Stomach (tissue), 9 donors: ENCODE measurements around the gene ERFL. TPM values are rescaled to one million over a fixed set of nuclear protein-coding genes. Genes with fewer than 3 reads are reported as not detected.
A peak's percentile ranks its signal among the peaks of the same experiment; 100 is the strongest.

ENCODE experiments used
- DNase-seq, 2 donors: peaks; one replicate each; pipeline versions ENCODE4 v3.0.0 to v3.0.0-alpha.2; 2013 to 2019
- H3K27ac ChIP-seq, 5 donors: fragments of 200-600 bp in 4 of 5; sonication (generic) in 4 of 5; one replicate each; pipeline ENCODE4 v1.5.1; 2013 to 2019; ENCODE audit warnings: mild to moderate bottlenecking in 1 of 5, moderate library complexity in 1 of 5
- H3K27me3 ChIP-seq, 3 donors: fragments of 200-600 bp; sonication (generic); one replicate each; pipeline ENCODE4 v1.5.1; 2017 to 2019; ENCODE audit warnings: mixed run types in 1 of 3
- H3K36me3 ChIP-seq, 4 donors: fragments of 200-600 bp; sonication (generic); 1 replicate in 3 of 4; 2 replicates in 1 of 4; pipeline ENCODE4 v1.5.1; 2016 to 2019
- H3K4me1 ChIP-seq, 4 donors: fragments of 200-600 bp; sonication (generic); one replicate each; pipeline ENCODE4 v1.5.1; 2016 to 2019
- H3K4me3 ChIP-seq, 4 donors: fragments of 200-600 bp; sonication (generic) in 3 of 4; one replicate each; pipeline ENCODE4 v1.5.1; 2016 to 2019; ENCODE audit warnings: mild to moderate bottlenecking in 1 of 4
- H3K9me3 ChIP-seq, 4 donors: fragments of 200-600 bp; sonication (generic); one replicate each; pipeline ENCODE4 v1.5.1; 2016 to 2019
- EP300 ChIP-seq: sonication (generic); formaldehyde crosslinking; IDR thresholded peaks from one replicate; pipeline ENCODE4 v1.6.1; 2017; ENCODE audit warnings: antibody characterized with exemption
- POLR2A ChIP-seq, 4 donors: fragments of 450-650 bp; IDR thresholded peaks; one replicate each; pipeline ENCODE4 v1.6.1; 2016; ENCODE audit warnings: antibody characterized with exemption in 4 of 4, control low read depth in 2 of 4, mild to moderate bottlenecking in 1 of 4, moderate library complexity in 1 of 4
- POLR2AphosphoS5 ChIP-seq, 3 donors: sonication (generic); formaldehyde crosslinking; IDR thresholded peaks; one replicate each; pipeline ENCODE4 v1.6.1; 2016; ENCODE audit warnings: antibody characterized with exemption in 3 of 3
- WGBS, 5 donors: extraction: QIAGEN DNeasy Blood & Tissue Kit in 3 of 5; methylation state at CpG; one replicate each; pipeline versions ENCODE4 v1.1.5 to v1.1.7; 2013 to 2018; 5-methylcytosine and 5-hydroxymethylcytosine counted together
- intact Hi-C: fragments of 100-400 bp; cut with DNase I; formaldehyde crosslinking; loops from one replicate; pipeline ENCODE4 v1.15.1; 2023; ENCODE audit warnings: low total_unique reads
- polyA plus RNA-seq, 3 donors: library from polyadenylated mRNA; stranded (reverse); fragments of 200-250 nt; gene quantifications; one replicate each; pipeline ENCODE4 v1.2.3, GENCODE V29; 2013
- total RNA-seq, 5 donors: library from RNA; depleted of rRNA; stranded (reverse); fragments of >200 nt; gene quantifications; one replicate each; pipeline versions ENCODE4 v1.1.0 to v1.2.3, GENCODE V29; 2014 to 2016
- TF ChIP-seq, protein P1 (sequence below), 7 experiments: fragments of 450-650 bp in 4 of 7; fragments of 200-600 bp in 3 of 7; sonication (generic) in 3 of 7; IDR thresholded peaks; one replicate each; pipeline ENCODE4 v1.5.1; 2016 to 2019; ENCODE audit warnings: antibody characterized with exemption in 7 of 7, control low read depth in 2 of 7, mild to moderate bottlenecking in 1 of 7
- donor health status: healthy with polysubstance abuse.
- donor health status: Bipolar disorder and iron deficiency.
- donor health status: healthy.

Gene ERFL
- total and polyA plus RNA-seq, 8 donors: 0.25 TPM; not detected in 7

DNA sequence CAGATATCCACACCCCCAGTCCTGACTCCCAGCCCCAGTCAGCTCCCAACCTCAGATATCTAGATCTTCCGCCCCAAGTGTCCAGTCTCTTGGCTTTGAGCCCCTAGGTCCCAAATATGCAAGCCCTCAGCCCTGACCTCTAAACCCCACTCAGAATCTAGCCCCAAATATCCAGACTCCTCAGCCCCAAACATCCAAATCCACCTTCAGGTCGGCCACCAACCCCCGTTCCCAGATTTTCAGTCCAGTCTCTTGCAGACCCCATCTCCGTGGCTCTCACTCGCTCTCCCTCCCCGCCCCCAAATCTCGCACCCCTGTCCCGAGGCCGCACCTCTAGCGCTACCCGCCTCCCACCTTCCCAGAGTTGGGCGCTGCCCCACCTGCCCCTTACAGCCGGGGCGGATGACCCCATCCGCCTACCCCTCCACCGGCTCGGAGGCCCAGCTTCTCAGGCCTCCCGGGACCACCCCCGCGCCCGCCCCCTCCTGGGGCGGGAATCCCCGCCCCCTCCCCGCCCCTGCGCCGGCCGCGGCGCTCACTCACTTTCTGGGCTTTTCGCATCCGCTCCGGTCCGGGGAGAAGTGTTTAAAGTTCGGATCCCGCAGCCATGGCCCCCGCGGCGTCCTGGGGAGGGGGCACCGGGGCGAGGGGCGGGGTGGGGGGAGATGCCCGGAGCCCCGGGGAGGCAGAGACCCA, 604 bp downstream of the ERFL start:
- DNase-seq: no peak
- no peaks in the 10 kb centered on the region for H3K9me3 ChIP-seq
- 11 to 19% (median 15%) methylated on average over 28 to 43 of the region's 43 CpGs for WGBS, 5 donors
- no peaks in the 10 kb centered on the region for H3K36me3 ChIP-seq
- no peak for TF ChIP-seq POLR2A (IDR thresholded peaks at IDR 0.05)
- no peak for TF ChIP-seq POLR2AphosphoS5 (IDR thresholded peaks at IDR 0.05)
- intact Hi-C loops: no loop called here
- peaks cover 20 to 25% (median 22%) of the 10 kb centered on the region in 4 donors for H3K4me1 ChIP-seq
- peak overlapping the region; percentile 45 to 64 (median 47) for H3K4me3 ChIP-seq
- H3K27ac ChIP-seq: no peak overlapping the region
- peaks cover 17 to 100% (median 89%) of the 10 kb centered on the region in 3 donors for H3K27me3 ChIP-seq

DNA sequence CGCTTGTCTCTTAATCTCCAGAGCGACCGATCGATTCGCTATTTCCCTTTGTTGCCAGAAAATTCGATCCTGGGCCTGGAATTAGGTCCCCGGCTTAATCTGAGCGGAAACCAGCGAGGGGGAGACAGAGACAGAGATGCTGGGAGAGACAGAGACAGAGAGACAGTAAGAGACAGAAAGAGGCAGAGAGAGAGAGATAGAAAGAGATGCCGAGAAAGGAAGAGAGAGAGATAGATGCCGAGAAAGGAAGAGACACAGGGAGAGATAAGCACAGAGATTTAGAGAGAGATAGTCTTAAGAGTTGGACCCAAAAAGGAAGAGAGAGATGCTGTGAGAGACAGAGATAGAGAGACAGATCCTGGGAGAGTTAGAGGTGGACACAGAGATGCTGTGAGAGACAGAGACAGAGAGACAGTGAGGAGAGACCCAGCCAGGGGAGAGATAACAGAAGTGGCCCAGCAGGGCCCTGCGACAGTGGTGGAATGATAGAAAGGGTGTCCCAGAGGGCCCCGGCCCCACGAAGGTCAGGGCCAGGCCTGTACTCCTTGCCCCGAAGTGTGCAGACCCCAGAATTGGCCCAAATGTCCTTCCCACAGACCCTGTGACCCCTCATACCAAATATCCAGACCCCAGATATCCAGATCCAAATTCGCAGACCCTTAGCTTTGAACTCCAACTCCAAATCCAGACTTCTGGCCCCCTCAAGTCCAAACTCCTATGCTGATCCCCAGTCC, 1.3 kb downstream of the ERFL start:
- peaks cover 23 to 100% (median 89%) of the 10 kb centered on the region in 3 donors for H3K27me3 ChIP-seq
- intact Hi-C loops: no loop called here
- H3K9me3 ChIP-seq: no peaks in the 10 kb centered on the region

DNA sequence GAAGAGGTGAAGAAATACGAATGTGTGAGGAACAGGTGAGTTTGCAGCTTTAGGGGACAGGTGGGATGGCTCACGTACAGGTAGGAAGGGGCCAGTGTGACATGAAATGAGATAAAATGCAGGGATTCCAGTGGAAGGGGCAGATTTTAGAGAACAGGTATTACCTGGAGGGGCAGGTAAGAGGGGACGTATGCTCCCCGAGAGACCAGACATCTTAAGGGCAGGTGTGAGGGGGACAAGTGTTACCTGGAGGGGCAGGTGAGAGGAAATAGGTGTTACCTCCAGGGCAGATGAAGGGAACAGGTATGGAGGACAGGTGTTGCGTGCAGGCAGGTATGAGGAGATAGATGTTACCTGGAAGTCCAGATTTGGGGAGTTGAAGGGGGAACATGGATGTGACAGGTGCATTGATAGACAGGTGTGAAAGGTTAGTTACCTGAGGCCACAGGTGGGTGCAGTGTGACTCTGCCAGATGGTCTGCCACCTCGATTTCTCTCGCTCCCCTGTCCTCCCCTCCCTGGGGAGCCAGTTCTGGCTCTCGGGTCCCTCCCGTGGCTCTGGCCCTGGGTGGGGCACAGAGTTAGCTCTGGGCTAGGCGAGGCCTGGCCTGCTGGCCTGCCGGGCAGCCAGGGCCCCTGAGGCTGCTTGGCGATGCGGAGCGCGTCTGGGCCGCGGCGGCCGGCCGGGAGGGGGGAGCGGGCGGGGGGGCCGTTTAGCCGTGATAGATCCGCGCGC, 2.1 kb downstream of the ERFL start:
- TF ChIP-seq, protein P1, sequence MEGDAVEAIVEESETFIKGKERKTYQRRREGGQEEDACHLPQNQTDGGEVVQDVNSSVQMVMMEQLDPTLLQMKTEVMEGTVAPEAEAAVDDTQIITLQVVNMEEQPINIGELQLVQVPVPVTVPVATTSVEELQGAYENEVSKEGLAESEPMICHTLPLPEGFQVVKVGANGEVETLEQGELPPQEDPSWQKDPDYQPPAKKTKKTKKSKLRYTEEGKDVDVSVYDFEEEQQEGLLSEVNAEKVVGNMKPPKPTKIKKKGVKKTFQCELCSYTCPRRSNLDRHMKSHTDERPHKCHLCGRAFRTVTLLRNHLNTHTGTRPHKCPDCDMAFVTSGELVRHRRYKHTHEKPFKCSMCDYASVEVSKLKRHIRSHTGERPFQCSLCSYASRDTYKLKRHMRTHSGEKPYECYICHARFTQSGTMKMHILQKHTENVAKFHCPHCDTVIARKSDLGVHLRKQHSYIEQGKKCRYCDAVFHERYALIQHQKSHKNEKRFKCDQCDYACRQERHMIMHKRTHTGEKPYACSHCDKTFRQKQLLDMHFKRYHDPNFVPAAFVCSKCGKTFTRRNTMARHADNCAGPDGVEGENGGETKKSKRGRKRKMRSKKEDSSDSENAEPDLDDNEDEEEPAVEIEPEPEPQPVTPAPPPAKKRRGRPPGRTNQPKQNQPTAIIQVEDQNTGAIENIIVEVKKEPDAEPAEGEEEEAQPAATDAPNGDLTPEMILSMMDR (IDR thresholded peaks at IDR 0.05): no peak
- TF ChIP-seq POLR2AphosphoS5 (IDR thresholded peaks at IDR 0.05) (no peak), POLR2A (IDR thresholded peaks at IDR 0.05) (no peak), EP300 (no peak)
- Histone ChIP-seq H3K27me3 (peaks cover 28 to 100% (median 89%) of the 10 kb centered on the region in 3 donors), H3K27ac (no peak overlapping the region), H3K4me1 (peaks cover 20 to 24% (median 22%) of the 10 kb centered on the region in 4 donors), H3K4me3 (no peak overlapping the region), H3K36me3 (no peaks in the 10 kb centered on the region), H3K9me3 (no peaks in the 10 kb centered on the region)
- no peak for DNase-seq
- 32 to 45% (median 37%) methylated on average over 18 to 27 of the region's 27 CpGs for WGBS, 5 donors
- intact Hi-C loops: no loop called here

More for the DNA sequence above, 1.3 kb downstream of the ERFL start:
- Histone ChIP-seq H3K4me1 (peaks cover 20 to 24% (median 22%) of the 10 kb centered on the region in 4 donors), H3K36me3 (no peaks in the 10 kb centered on the region), H3K4me3 (no peak overlapping the region), H3K27ac (no peak overlapping the region)
- DNase-seq: no peak
- TF ChIP-seq EP300: no peak
- no peak for TF ChIP-seq POLR2A (IDR thresholded peaks at IDR 0.05)
- no peak for TF ChIP-seq POLR2AphosphoS5 (IDR thresholded peaks at IDR 0.05)
- TF ChIP-seq, protein P1 (IDR thresholded peaks at IDR 0.05): no peak
- WGBS, 5 donors: 59 to 73% (median 66%) methylated on average over 16 of the region's 16 CpGs

DNA sequence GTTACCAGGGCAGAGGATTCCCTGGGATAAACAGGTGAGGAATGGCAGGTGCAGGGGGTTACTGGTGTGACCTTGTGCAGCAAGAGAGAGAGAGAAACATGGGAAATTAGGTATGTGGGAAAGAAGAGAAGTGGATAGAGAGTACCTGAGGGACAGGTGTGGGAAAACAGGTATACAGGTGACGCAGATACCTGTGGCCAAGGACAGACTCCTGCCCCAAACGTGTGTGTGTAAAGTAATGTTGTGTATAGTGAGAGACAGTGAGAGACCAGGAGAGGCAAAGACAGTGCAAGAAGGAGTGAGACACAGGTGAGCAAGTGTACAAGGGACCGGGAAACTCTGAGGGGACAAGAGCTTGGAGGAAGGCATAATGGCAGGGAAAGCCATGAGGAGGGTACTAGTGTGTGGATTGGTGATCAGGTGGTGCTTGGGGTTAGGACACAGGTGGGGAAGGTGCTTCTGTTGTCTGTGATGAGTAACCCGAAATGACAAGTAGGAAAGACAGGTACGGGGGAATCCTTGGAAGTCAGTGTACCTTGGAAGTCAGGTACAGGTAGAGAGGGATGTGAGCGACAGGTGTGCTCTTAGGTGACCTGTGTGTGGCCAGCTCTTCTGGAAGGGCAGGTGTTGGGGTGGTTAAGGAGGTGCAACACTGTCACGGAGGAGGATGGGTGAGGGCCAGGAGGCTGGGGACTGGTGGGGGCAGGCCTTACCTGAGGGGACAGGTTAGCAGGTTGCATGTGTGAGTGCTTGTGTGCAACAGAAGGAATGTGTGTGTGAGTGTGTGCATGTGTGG, 2.8 kb downstream of the ERFL start:
- DNase-seq: no peak
- H3K36me3 ChIP-seq: no peaks in the 10 kb centered on the region
- 50 to 71% (median 64%) methylated on average over 7 of the region's 7 CpGs for WGBS, 5 donors
- TF ChIP-seq, protein P1 (IDR thresholded peaks at IDR 0.05): no peak
- TF ChIP-seq POLR2AphosphoS5 (IDR thresholded peaks at IDR 0.05) (no peak), POLR2A (IDR thresholded peaks at IDR 0.05) (no peak), EP300 (no peak)
- no peak overlapping the region for H3K4me3 ChIP-seq
- intact Hi-C loops: no loop called here
- H3K4me1 ChIP-seq: peaks cover 22 to 28% (median 24%) of the 10 kb centered on the region in 4 donors
- H3K27me3 ChIP-seq: peaks cover 28 to 100% (median 89%) of the 10 kb centered on the region in 3 donors
- H3K9me3 ChIP-seq: no peaks in the 10 kb centered on the region
- no peak overlapping the region for H3K27ac ChIP-seq
